ACC112 (cell line): ENCODE measurements around the gene ARL15.
"Not testable (repeated sequence)": the region's sequence is repeated elsewhere in the genome, so short reads cannot be mapped to it uniquely, and the experiment has no call there.

Experiments
- H2AFZ ChIP-seq: fragments of 200-600 bp; sonication (generic); one replicate; pipeline ENCODE4 v1.6.0; 2017; ENCODE audit warnings: antibody characterized with exemption, low read length; ENCODE audit not compliant: unreplicated experiment
- H3K27ac ChIP-seq: fragments of 200-600 bp; sonication (generic); 2 replicates; pipeline ENCODE4 v1.5.1; 2014; ENCODE audit warnings: low read depth, mild to moderate bottlenecking, antibody characterized with exemption, low read length, moderate library complexity
- H3K27me3 ChIP-seq: fragments of 200-600 bp; sonication (generic); 2 replicates; pipeline ENCODE4 v1.6.1; 2014; ENCODE audit warnings: mild to moderate bottlenecking, antibody characterized with exemption, low read length, moderate library complexity, mixed read lengths; ENCODE audit not compliant: insufficient read depth
- H3K36me3 ChIP-seq: fragments of 200-600 bp; sonication (generic); 2 replicates; pipeline ENCODE4 v1.6.1; 2016; ENCODE audit warnings: mild to moderate bottlenecking, antibody characterized with exemption, low read length, moderate library complexity, mixed read lengths; ENCODE audit not compliant: insufficient read depth
- H3K4me1 ChIP-seq: fragments of 200-600 bp; sonication (generic); one replicate; pipeline ENCODE4 v1.6.1; 2016; ENCODE audit warnings: low read length, mixed read lengths; ENCODE audit not compliant: insufficient read depth, unreplicated experiment, control insufficient read depth
- H3K4me3 ChIP-seq: fragments of 200-600 bp; sonication (generic); 2 replicates; pipeline ENCODE4 v1.5.1; 2014; ENCODE audit warnings: mild to moderate bottlenecking, low read depth, low read length
- H3K79me2 ChIP-seq: fragments of 200-600 bp; sonication (generic); one replicate; pipeline ENCODE4 v1.6.0; 2016; ENCODE audit warnings: low read length; ENCODE audit not compliant: control insufficient read depth, unreplicated experiment, insufficient read depth

Gene ARL15

GRCh38 chr5:53836851-53837430 lies 473.4 kb downstream of the ARL15 start:
- not testable (repeated sequence) for H3K27ac ChIP-seq, H3K27me3 ChIP-seq, H3K4me3 ChIP-seq, H3K4me1 ChIP-seq, H3K36me3 ChIP-seq, H3K79me2 ChIP-seq, H2AFZ ChIP-seq

GRCh38 chr5:53834500-53834899 lies 475.9 kb downstream of the ARL15 start:
- H3K27ac ChIP-seq, result no peak overlapping the region
- no peaks in the 10 kb centered on the region for H3K36me3 ChIP-seq
- no peak overlapping the region for H2AFZ ChIP-seq
- H3K4me1 ChIP-seq, result no peaks in the 10 kb centered on the region
- no peak overlapping the region for H3K4me3 ChIP-seq
- H3K27me3 ChIP-seq, result peaks cover 5% of the 10 kb centered on the region; the same call in 1 of the 2 replicates
- H3K79me2 ChIP-seq, result no peaks in the 10 kb centered on the region
